Measurements from ENCODE around the gene KCTD7. TPM values are rescaled to one million over a fixed set of nuclear protein-coding genes. Genes with fewer than 3 reads are reported as not detected.
"Not testable (repeated sequence)": the region's sequence is repeated elsewhere in the genome, so short reads cannot be mapped to it uniquely, and the experiment has no call there.

KCTD7 gene
- total RNA-seq, 1 donor from 2014 or later: 12.5 TPM

DNA sequence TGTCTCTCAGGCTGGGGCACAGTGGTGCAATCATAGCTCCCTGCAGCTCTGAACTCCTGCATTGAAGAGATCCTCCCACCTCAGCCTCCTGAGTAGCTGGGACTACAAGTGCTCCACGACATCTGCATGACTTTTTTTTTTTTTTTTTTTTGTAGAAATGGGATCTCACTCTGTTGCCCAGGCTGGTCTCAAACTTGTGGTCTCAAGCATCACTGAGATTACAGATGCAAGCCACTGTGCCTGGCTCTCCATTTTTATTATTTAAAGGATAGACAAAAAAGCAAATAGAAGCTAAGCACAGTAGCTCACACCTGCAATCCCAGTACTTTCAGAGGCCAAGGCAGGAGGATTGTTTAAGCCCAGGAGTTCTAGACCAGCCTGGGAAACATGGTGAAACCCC, 13.0 kb upstream of the KCTD7 start:
- DNase-seq (ENCODE audit: extremely low read depth, low read depth, low spot score): no peak

GRCh38 chr7:66617295-66617694, 11.4 kb upstream of the KCTD7 start:
- DNase-seq (ENCODE audit: extremely low read depth, low read depth, low spot score): no peak

DNA sequence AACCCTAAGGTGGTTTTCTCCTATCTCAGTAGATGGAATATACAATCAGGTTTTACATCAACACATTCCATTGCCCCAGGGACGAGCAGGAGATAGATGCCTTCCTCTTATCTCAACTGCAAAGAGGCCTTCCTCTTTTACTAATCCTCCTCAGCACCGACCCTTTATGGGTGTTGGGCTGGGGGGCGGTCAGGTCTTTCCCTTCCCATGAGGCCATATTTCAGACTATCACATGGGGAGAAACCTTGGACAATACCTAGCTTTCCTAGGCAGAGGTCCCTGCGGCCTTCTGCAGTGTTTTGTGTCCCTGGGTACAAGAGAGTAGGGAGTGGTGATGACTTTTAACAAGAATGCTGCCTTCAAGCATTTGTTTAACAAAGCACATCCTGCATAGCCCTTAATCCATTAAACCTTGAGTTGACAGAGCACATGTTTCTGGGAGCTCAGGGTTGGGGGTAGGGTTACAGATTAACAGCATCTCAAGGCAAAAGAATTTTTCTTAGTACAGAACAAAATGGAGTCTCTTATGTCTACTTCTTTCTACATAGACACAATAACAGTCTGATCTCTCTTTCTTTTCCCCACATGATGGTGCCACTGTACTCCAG, 9.2 kb upstream of the KCTD7 start:
- not testable (repeated sequence) for DNase-seq (ENCODE audit: extremely low read depth, low read depth, low spot score)

DNA sequence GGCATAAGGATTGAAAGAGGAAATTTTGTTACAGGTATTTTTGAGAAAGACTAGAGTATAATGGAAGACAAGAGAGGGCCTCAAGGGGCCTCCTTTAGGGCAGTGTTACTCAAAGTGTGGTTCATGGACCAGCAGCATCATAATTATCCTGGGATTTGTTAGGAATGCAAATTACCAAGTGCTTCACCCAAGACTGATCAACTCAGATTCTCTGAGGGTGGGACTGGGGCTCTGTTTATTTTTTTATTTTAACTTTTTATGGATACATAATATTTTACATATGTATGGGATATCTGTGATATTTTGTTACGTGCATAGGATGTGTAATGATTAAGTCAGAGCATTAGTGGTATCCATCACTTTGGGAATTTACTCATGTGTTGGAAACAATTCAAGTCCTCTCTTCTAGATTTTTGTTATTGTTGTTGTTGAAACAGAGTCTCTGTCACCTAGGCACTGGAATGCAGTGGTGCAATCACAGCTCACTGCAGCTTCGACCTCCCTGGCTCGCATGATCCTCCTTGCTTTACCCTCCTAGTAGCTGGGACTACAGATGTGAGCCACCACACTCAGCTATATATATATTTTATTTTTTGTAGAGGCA, 2.2 kb upstream of the KCTD7 start:
- DNase-seq (ENCODE audit: extremely low read depth, low read depth, low spot score): no peak

DNA sequence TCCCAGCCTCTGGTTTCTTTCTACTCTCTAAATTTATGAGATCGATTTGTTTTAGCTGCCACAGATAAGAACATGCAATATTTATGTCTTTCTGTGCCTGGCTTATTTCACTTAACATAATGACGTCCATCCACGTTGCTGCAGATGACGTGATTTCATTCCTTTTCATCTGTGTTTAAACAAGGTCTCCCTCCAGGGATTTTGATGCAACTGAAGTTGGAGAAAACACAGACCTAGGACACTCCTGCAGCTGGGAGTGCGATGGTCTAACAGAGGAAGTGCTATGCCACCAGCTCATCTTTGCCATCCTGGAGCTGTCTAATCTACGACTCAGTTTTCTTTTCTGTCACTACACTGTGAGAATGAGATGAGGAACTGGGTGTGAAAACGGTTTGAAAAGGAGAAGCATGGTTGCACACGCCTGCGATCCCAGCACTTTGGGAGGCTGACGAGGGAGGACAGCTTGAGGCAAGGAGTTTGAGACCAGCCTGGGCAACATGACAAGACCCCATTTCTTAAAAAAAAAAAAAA, 1.5 kb upstream of the KCTD7 start:
- DNase-seq (ENCODE audit: extremely low read depth, low read depth, low spot score): no peak

- no peak for DNase-seq (ENCODE audit: extremely low read depth, low read depth, low spot score)
These were observed 760 bp upstream of the KCTD7 start for GRCh38 chr7:66627881-66628360.

DNA sequence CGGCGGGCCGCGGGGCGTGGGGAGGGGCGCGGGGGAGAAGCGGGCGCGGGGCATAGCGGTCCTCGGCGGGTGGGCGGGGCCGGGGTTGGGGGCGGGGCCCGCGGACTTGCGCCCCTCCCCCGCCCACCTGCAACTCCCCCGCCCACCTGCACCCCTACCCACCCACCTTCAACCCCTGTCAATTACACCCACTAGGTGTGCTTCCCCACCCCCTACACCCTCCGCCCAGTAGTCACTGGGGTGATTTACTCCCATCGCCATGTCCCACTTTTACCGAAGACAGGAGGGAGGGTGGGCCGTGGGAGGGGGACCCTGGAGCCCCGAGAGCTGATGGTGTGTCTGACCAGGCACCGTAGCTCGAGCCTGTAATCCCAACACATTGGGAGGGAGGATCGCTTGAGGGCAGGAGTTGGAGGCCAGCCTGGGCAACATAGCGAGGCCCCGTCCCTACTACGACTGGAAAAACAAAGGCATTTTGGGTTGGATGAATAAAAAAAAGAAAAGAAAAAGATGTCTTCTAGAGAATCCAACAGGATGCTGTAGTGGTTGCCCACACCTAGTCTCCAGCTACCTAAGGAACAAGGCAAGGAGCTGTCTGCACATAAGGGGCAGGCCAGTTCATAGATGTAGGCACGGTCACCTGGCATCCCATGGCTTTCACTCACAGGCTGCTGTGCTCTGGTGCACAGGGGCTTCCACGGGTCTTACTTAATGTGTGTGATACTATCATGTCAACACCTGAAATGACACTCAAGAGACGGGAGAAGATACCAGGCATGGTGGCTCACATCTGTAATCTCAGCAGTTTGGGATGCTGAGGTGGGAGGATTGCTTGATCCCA, 761 bp downstream of the KCTD7 start:
- no peak for DNase-seq (ENCODE audit: extremely low read depth, low read depth, low spot score)

- no peak for DNase-seq (ENCODE audit: extremely low read depth, low read depth, low spot score)
These were observed 1.9 kb downstream of the KCTD7 start for GRCh38 chr7:66630531-66630930.

- DNase-seq (ENCODE audit: extremely low read depth, low read depth, low spot score): no peak
These were observed 2.8 kb downstream of the KCTD7 start for GRCh38 chr7:66631471-66631870.

DNA sequence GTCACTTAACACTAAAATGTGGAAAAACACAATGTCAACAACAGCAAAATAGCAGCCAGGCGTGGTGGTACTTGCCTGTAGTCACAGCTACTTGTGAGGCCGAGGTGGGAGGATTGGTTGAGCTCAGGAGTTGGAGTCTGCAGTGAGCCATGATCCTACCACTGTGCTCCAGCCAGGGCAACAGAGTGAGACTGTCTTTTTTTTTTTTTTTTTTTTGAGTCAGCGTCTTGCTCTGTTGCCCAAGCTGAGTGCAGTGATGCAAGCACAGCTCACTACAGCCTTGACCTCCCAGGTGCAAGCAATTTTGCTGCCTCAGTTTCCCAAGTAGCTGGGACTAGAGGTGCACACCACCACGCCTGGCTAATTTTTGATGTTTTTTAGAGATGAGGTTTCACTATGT, 6.1 kb downstream of the KCTD7 start:
- no peak for DNase-seq (ENCODE audit: extremely low read depth, low read depth, low spot score)

GRCh38 chr7:66635322-66635981, 6.8 kb downstream of the KCTD7 start:
- DNase-seq (ENCODE audit: extremely low read depth, low read depth, low spot score): not testable (repeated sequence)

GRCh38 chr7:66635982-66636546, 7.4 kb downstream of the KCTD7 start:
- DNase-seq (ENCODE audit: extremely low read depth, low read depth, low spot score): not testable (repeated sequence)

DNA sequence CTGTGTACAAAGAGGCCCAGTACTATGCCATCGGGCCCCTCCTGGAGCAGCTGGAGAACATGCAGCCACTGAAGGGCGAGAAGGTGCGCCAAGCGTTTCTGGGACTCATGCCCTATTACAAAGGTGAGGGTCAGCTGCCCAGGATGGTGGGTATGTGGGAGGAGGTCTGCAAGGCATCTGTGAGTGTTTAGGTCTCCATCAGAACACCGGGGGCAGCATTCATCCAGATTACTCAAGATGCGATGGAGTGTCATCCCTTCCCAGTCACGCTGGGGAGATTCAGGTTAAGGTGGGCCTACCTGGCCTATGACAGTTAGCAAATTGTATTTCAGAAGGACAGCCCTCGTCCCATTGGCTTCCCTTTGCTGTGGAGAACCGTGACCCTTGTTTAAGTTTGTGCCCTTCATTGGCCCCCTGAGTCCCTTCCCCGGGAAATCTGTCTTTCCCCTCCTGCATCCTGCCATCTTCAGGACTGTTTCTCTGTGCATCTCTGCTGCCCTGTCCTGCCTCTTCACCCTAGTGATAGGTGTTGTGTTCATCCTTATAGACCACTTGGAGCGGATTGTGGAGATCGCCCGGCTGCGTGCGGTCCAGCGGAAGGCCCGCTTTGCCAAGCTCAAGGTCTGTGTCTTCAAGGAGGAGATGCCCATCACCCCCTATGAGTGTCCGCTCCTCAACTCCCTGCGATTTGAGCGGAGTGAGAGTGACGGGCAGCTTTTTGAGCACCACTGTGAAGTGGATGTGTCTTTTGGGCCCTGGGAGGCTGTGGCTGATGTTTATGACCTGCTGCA, 9.8 kb downstream of the KCTD7 start:
- DNase-seq (ENCODE audit: extremely low read depth, low read depth, low spot score): no peak

DNA sequence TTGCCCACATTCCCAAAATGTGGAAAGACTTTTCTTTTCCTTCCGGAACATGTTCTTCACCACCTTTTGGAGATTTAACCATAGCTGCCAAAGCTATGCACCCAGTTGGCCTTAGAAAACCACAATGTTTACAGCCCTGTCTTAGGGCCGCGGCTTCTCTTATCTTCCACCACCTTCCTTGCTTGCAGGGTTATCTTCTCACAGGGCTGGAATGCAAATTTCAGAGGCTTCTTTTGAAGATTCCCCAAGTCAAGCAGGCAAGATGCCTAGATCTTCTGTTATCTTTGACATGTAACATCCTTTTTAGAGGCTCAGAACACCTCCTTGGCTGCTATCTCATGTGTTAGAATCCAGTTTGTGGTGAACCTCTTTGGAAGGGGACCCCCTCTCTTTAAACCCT, 11.1 kb downstream of the KCTD7 start:
- no peak for DNase-seq (ENCODE audit: extremely low read depth, low read depth, low spot score)

- no peak for DNase-seq (ENCODE audit: extremely low read depth, low read depth, low spot score)
These were observed 12.3 kb downstream of the KCTD7 start for GRCh38 chr7:66640802-66641525.

DNA sequence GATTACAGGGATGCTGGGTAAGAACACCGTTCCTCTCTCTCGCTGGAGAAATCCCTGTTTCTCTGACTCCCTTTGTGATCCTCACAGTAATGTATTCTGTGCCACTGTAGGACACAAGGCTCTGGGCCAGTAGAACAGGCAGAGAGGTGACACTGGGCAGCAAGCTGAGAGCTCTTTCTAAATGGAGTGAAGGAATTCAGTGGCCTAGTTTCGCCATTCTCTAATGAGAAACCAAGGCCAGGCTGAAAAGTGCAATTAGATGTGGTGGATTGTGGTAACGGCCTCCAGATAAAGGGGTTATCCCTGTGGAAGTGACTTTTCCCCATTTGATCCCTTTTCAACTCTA, 12.8 kb downstream of the KCTD7 start:
- DNase-seq (ENCODE audit: extremely low read depth, low read depth, low spot score): no peak

- DNase-seq (ENCODE audit: extremely low read depth, low read depth, low spot score): no peak
These were observed 13.5 kb downstream of the KCTD7 start for GRCh38 chr7:66642186-66642585.

DNA sequence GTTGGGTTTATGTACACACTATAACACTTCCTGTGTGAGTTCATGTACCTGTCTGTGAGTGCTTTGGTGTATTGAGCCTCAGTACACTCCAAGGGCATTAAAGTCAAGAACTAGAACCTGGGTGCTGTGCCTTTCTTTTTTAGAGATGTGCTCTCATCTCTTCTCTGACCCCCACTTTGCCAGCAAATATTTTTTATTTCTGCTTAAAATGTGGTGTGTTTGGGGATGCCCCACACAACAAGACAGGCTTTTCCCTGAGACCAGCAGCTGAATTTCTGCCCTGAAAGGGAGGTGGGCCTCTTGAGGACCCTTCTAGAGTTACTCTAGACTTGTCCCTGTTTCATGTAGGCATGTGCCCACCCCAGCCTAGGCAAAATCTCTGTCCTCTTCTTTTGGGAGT, 14.3 kb downstream of the KCTD7 start:
- DNase-seq (ENCODE audit: extremely low read depth, low read depth, low spot score): no peak

- DNase-seq (ENCODE audit: extremely low read depth, low read depth, low spot score): no peak
These were observed 14.7 kb downstream of the KCTD7 start for GRCh38 chr7:66643395-66643794.

Data from glomerular endothelial cell (primary cell).